Measurements from ENCODE around the gene LMCD1. TPM values are rescaled to one million over a fixed set of nuclear protein-coding genes. Genes with fewer than 3 reads are reported as not detected.
A peak's percentile ranks its signal among the peaks of the same experiment; 100 is the strongest.

Gene LMCD1
- total and polyA plus RNA-seq, 12 donors: 18.6 to 459 (median 45.7) TPM

- Histone ChIP-seq H3K27ac (peak overlapping the region in 1 of 10 donors; percentile 71), H3K4me1 (peaks cover 11 to 97% (median 63%) of the 10 kb centered on the region in 9 donors), H3K27me3 (no peaks in the 10 kb centered on the region), H3K4me3 (no peak overlapping the region), H3K9me3 (no peaks in the 10 kb centered on the region), H3K36me3 (peaks cover 0 to 44% (median 0%) of the 10 kb centered on the region in 9 donors)
- intact Hi-C loops (cut with DNase I): loop anchor here in 1 of 10 donors (10.0 kb wide), 1 partner anchor 86 kb away; no protein-coding TSS in a partner anchor
- ATAC-seq: no peak
- WGBS, 2 donors: 72 to 84% methylated on average over 1 of the region's 1 CpG
- no peak for TF ChIP-seq CTCF (IDR thresholded peaks at IDR 0.05)
- no peak for DNase-seq
These were observed 29.0 kb downstream of the LMCD1 start for GRCh38 chr3:8530581-8530980.

GRCh38 chr3:8532251-8532871, 30.7 kb downstream of the LMCD1 start:
- intact Hi-C loops (cut with DNase I): loop anchor here in 1 of 10 donors (10.0 kb wide), 1 partner anchor 88 kb away; no protein-coding TSS in a partner anchor
- peak overlapping the region in 9 of 10 donors; percentile 5 to 71 (median 30) for H3K27ac ChIP-seq
- peaks cover 15 to 97% (median 73%) of the 10 kb centered on the region in 9 donors for H3K4me1 ChIP-seq
- H3K36me3 ChIP-seq: peaks cover 0 to 56% (median 6%) of the 10 kb centered on the region in 9 donors
- no peak overlapping the region for H3K4me3 ChIP-seq
- peak; percentile 14 to 76 (median 44) for ATAC-seq
- no peak for DNase-seq
- H3K27me3 ChIP-seq: no peaks in the 10 kb centered on the region
- H3K9me3 ChIP-seq: no peaks in the 10 kb centered on the region
- no peak for TF ChIP-seq CTCF (IDR thresholded peaks at IDR 0.05)
- 49 to 53% methylated on average over 7 of the region's 7 CpGs for WGBS, 2 donors

GRCh38 chr3:8536096-8537056, 34.8 kb downstream of the LMCD1 start:
- intact Hi-C loops (cut with DNase I): loop anchor here in 1 of 10 donors (10.0 kb wide), 1 partner anchor 92 kb away; no protein-coding TSS in a partner anchor
- TF ChIP-seq CTCF (IDR thresholded peaks at IDR 0.05): no peak
- Histone ChIP-seq H3K4me1 (peaks cover 8 to 82% (median 58%) of the 10 kb centered on the region in 9 donors), H3K27me3 (no peaks in the 10 kb centered on the region), H3K4me3 (no peak overlapping the region), H3K9me3 (no peaks in the 10 kb centered on the region), H3K36me3 (peaks cover 0 to 83% (median 23%) of the 10 kb centered on the region in 9 donors), H3K27ac (peak overlapping the region in 5 of 10 donors; percentile 8 to 58 (median 33))
- peak in 1 of 8 donors; percentile 12 for ATAC-seq
- 66 to 70% methylated on average over 8 of the region's 8 CpGs for WGBS, 2 donors
- DNase-seq: no peak

GRCh38 chr3:8537440-8537839, 35.8 kb downstream of the LMCD1 start:
- Histone ChIP-seq H3K27ac (no peak overlapping the region), H3K9me3 (no peaks in the 10 kb centered on the region), H3K36me3 (peaks cover 0 to 92% (median 23%) of the 10 kb centered on the region in 9 donors), H3K4me3 (no peak overlapping the region), H3K27me3 (no peaks in the 10 kb centered on the region), H3K4me1 (peaks cover 8 to 73% (median 50%) of the 10 kb centered on the region in 9 donors)
- TF ChIP-seq CTCF (IDR thresholded peaks at IDR 0.05): no peak
- ATAC-seq (no peak), DNase-seq (no peak)
- intact Hi-C loops (cut with DNase I): loop anchor here in 1 of 10 donors (10.0 kb wide), 1 partner anchor 93 kb away; no protein-coding TSS in a partner anchor
- 88 to 100% methylated on average over 1 of the region's 1 CpG for WGBS, 2 donors

All from heart right ventricle (tissue), 16 donors.